ENCODE results near the gene PPP1R13B.
"Not testable (repeated sequence)": the region's sequence is repeated elsewhere in the genome, so short reads cannot be mapped to it uniquely, and the experiment has no call there.

The PPP1R13B gene

GRCh38 chr14:103830511-103831270, 16.7 kb downstream of the PPP1R13B start:
- DNase-seq, result no peak

- no peak for DNase-seq
Measured at GRCh38 chr14:103828315-103828967, 18.9 kb downstream of the PPP1R13B start.

DNA sequence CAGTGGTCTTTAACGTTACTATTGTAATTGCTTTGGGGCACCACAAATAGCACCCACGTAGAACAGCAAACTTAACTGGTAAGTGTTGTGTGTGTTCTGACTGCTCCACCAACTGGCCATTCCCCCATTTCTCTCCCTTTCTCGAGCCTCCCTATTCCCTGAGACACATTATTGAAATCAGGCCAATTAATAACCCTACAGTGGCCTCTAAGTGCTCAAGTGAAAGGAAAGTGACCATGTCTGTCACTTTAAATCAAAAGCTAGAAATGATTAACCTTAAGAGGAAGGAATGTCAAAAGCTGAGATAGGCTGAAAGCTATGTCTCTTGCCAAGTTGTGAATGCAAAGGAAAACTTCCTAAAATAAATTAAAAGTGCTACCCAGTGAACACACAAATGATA, 22.3 kb downstream of the PPP1R13B start:
- DNase-seq, result no peak

GRCh38 chr14:103820908-103821307, 26.5 kb downstream of the PPP1R13B start:
- no peak for DNase-seq

- DNase-seq, result no peak
Measured at GRCh38 chr14:103820382-103820781, 27.0 kb downstream of the PPP1R13B start.

GRCh38 chr14:103819503-103820307, 27.7 kb downstream of the PPP1R13B start:
- no peak for DNase-seq

GRCh38 chr14:103818870-103819269, 28.5 kb downstream of the PPP1R13B start:
- DNase-seq, result no peak

DNA sequence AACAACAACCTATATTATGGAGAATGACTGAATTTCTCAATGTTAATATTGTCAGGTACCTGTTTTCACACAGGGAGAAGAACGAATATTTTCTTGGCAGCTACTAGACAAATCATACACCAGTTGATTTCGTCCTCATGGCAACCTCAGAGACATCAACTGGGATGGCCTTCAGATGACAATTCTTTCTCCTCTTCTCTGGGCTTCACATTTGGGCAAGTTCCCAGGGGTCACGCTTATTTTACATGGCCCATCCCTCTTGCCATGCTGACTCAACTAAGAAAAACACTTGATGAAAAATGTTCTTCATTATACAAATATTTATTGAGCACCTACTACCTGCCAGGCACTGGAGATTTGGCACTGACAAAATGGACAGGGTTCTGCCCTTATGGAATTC, 29.0 kb downstream of the PPP1R13B start:
- DNase-seq, result no peak

- no peak for DNase-seq
Measured at GRCh38 chr14:103817595-103817994, 29.8 kb downstream of the PPP1R13B start.

DNA sequence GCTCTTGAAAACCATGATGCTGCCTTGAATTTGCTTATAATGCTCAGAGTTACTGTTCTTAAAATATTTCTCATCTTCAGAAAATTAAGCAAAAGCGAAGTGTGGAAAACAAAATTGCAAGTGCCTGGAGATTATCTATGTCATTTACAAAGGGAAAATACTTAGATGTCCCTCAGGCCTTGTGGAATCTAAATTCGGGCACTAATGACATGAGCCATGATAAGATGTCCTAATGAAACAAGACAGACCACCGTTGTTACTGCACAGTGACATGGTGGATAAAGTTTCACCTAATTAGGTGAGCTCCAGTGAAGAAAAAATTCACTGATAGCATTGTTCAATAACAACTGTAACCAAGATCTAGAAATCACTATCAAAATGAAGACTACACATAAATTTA, 30.4 kb downstream of the PPP1R13B start:
- no peak for DNase-seq

DNA sequence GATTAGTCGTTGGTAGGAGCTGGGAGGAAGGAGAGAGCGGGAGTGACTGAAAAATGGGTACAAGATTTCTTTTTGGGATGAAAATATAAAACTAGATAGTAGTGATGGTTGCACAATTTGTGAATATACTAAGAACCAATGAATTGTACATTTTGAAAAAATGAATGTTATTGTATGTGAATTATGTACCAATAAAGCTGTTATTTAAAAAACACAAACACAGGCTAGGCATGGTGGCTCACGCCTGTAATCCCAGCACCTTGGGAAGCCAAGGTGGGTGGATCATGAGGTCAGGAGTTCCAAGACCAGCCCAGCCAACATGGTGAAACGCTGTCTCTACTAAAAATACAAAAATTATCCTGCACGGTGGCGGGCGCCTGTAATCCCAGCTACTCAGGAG, 32.1 kb downstream of the PPP1R13B start:
- no peak for DNase-seq

DNA sequence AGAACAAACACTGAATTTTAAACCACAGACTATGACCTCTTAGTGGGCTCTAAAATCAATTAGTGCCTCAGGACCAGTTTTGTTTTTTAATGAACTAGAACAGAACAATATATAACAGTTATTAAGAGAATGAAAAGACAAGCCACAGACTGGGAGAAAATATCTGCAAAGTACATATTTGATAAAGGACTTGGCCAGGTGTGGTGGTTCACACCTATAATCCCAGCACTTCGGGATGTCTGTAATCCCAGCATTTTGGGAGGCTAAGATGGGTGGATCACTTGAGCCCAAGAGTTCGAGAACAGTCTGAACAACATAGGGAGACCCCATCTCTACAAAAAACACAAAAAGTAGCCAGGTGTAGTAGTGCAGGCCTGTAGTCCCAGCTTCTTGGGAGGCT, 36.2 kb downstream of the PPP1R13B start:
- DNase-seq, result no peak

- DNase-seq, result peak; percentile 22
Measured at GRCh38 chr14:103808403-103809001, 38.9 kb downstream of the PPP1R13B start.

DNA sequence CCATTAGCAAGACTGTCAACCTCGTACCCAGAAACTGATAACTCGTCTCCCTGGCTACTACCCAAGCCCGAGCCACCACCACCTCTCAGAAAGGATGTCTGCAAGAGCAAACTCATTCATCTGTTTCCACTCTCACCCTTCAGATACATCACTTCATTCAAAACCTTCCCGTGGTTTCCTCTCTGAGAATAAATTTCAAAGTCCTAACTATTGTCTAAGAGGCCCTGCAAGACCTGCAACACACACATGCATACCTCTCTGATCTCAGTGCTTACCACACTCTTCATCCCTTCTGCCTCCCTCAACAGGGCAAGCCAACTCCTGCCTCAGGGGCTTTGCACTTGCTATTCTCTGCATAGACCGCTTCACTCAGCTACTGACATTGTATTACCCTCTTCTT, 40.6 kb downstream of the PPP1R13B start:
- DNase-seq, result no peak

DNA sequence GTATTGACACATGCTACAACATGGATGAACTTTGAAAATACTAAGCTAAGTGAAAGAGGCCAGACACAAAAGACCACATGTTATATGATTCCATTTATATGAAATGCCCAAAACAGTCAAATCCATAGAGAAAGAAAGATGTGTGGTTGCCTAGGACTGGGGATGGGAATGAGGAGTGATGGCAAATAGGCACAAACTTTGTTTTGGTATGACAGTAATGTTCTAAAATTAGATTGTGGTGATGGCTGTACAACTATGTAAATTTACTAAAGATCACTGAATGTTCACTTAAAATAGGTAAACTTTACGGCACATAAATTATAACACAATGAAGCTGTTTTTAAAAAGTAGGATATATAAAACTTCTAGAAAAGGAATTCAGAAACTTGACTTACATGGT, 41.7 kb downstream of the PPP1R13B start:
- DNase-seq, result no peak

DNA sequence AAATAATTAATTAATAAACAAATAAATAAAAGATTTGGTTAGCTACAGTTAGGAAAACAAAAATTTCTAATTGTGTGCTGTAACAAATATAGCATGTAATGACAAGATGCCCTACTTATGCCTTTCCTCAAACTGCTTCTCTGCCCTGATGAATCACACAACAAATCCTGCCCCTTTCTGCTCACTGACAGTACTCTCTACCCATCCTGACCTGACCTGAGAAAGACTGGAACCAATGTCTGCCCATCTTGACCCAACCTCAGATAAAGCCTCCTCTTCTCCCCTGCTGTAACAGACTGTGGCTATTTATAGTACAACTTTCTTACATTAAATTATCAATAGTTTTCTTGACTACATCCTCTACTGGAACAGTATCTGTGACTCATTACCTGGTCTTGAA, 43.7 kb downstream of the PPP1R13B start:
- DNase-seq, result no peak

GRCh38 chr14:103802356-103802755, 45.0 kb downstream of the PPP1R13B start:
- DNase-seq, result no peak

DNA sequence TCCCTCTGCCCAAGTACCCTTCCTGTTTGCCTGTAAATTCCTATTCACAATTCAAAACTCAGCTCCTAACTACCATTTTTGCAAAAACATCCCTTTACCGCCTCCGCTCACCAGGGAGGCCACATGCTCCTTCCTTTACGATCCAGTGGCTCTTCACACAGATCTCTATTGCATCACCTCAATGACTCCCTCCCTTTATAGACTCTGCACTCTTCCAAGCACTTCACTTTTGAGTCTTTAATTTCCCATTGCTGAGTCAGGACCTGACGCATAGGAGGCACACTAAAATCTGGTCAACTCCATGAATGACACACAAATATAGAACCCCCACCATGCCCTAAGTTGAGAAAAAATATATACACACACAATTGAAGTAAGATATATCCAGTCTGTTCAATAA, 45.9 kb downstream of the PPP1R13B start:
- no peak for DNase-seq

DNA sequence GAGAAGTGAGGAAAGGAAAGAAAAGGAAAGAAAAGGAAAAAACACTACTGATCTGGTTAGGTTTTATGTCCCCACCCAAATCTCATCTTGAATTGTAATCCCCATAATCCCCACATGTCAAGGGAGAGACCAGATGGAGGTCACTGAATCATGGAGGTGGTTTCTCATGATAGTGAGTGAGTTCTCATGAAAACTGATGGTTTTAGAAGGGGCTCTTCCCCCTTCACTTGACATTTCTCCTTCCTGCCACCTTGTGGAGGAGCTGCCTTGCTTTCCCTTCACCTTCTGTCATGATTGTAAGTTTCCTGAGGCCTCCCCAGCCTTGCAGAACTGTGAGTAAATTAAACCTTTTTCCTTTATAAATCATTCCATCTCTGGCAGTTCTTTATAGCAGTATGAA, 54.2 kb downstream of the PPP1R13B start:
- not testable (repeated sequence) for DNase-seq

- no peak for DNase-seq
Measured at GRCh38 chr14:103788086-103788485, 59.3 kb downstream of the PPP1R13B start.

GRCh38 chr14:103782376-103782775, 65.0 kb downstream of the PPP1R13B start:
- DNase-seq, result no peak

DNA sequence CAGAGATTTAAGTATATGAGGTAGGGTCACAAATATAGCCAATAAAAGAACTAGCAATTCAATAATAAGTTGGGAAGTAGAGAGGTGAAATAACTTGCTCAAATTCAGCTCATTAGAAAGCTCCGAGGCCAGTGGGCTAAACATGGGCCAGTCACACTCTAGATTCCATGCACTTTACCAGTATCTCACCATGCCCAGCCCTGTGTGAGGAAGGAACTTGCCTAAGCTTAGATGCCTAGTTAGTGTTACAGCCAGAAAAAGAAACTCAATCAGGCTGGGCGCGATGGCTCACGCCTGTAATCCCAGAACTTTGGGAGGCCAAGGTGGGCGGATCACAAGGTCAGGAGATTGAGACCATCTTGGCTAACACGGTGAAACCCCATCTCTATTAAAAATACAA, 71.1 kb downstream of the PPP1R13B start:
- DNase-seq, result not testable (repeated sequence)

- DNase-seq, result no peak
Measured at GRCh38 chr14:103775506-103775905, 71.9 kb downstream of the PPP1R13B start.

Measured in DMS 273 treated with DMSO at 0.1 percent for 48 hours (cell line).